ENCODE measurements around the gene IGFBP7. TPM values are rescaled to one million over a fixed set of nuclear protein-coding genes. Genes with fewer than 3 reads are reported as not detected.

Gene IGFBP7
- total RNA-seq, 2 donors from 2014 or later: 58.5 to 89.5 TPM

DNA sequence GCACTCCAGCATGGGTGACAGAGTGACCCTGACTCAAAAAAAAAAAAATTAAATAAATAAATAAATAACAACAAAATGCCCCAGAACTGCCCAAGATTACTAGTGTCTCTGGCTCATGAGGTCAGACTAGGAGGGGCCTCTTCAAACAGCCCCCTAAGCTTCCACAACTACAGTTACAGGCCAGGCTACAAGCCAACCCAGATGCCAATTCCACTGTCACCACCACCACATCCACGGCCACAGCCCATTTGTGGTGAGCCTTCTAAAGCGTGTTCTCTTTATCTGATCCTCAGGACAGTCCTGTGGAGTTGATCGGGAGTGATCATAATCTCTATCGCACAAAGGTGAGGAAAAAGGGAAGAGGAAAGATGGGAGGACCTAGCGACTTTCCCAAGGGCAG lies 36.6 kb downstream of the IGFBP7 start:
- H3K27ac ChIP-seq: no peak overlapping the region
- no peaks in the 10 kb centered on the region for H3K27me3 ChIP-seq
- no peak for DNase-seq
- no peaks in the 10 kb centered on the region for H3K9me3 ChIP-seq
- TF ChIP-seq, protein P1, sequence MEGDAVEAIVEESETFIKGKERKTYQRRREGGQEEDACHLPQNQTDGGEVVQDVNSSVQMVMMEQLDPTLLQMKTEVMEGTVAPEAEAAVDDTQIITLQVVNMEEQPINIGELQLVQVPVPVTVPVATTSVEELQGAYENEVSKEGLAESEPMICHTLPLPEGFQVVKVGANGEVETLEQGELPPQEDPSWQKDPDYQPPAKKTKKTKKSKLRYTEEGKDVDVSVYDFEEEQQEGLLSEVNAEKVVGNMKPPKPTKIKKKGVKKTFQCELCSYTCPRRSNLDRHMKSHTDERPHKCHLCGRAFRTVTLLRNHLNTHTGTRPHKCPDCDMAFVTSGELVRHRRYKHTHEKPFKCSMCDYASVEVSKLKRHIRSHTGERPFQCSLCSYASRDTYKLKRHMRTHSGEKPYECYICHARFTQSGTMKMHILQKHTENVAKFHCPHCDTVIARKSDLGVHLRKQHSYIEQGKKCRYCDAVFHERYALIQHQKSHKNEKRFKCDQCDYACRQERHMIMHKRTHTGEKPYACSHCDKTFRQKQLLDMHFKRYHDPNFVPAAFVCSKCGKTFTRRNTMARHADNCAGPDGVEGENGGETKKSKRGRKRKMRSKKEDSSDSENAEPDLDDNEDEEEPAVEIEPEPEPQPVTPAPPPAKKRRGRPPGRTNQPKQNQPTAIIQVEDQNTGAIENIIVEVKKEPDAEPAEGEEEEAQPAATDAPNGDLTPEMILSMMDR (IDR thresholded peaks at IDR 0.05): no peak
- no peaks in the 10 kb centered on the region for H3K36me3 ChIP-seq
- no peak overlapping the region for H3K4me3 ChIP-seq
- intact Hi-C loops (cut with DNase I): no loop called here
- H3K4me1 ChIP-seq: no peaks in the 10 kb centered on the region
- H3K9ac ChIP-seq (ENCODE audit: low read depth in 2 of 2, low read length in 2 of 2): no peak overlapping the region

DNA sequence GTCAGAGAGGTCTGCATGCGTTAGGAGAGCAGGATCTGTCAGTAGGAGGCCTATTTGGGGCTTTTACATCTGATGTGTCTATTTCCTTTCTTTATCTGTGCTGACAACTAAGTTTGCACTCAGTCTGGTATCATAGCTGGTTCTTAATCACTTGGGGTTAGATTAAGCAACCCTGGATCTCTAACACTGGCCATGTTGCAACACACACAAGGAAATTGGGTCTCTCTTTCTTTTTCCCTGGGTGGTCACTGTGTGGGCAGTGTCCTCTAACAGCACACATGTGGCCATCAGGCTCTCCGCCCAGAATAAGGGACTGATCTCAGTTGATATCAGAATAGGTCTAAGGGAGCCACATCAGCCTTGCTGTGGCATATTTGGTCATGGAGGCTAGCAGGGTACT lies 38.9 kb downstream of the IGFBP7 start:
- H3K27me3 ChIP-seq: no peaks in the 10 kb centered on the region
- no peaks in the 10 kb centered on the region for H3K4me1 ChIP-seq
- intact Hi-C loops (cut with DNase I): no loop called here
- no peak for DNase-seq
- no peak overlapping the region for H3K9ac ChIP-seq (ENCODE audit: low read depth in 2 of 2, low read length in 2 of 2)
- no peaks in the 10 kb centered on the region for H3K9me3 ChIP-seq
- no peak overlapping the region for H3K27ac ChIP-seq
- H3K36me3 ChIP-seq: no peaks in the 10 kb centered on the region
- H3K4me3 ChIP-seq: no peak overlapping the region
- TF ChIP-seq, protein P1 (IDR thresholded peaks at IDR 0.05): no peak

DNA sequence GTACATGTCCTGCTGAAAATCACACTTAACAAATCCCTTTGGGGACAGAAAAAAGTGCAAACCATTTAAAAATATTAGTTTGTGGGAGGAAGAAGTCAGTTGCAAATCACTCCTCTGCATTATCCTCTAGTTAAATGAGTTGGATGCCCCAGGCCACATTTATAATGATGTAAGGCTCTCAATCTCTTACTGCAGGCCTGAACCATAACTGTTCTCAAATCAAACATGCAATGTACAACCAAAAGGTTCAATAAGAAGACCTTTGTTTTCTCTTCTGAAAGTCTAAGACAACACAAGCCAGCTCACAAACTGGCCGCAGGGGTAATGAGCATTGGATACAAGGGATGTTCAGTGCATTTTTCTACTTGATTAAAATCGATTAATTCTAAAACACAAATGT lies 39.7 kb downstream of the IGFBP7 start:
- no peaks in the 10 kb centered on the region for H3K27me3 ChIP-seq
- no peaks in the 10 kb centered on the region for H3K36me3 ChIP-seq
- H3K9ac ChIP-seq (ENCODE audit: low read depth in 2 of 2, low read length in 2 of 2): no peak overlapping the region
- H3K9me3 ChIP-seq: no peaks in the 10 kb centered on the region
- intact Hi-C loops (cut with DNase I): no loop called here
- no peak overlapping the region for H3K4me3 ChIP-seq
- H3K4me1 ChIP-seq: no peaks in the 10 kb centered on the region
- TF ChIP-seq, protein P1 (IDR thresholded peaks at IDR 0.05): no peak
- H3K27ac ChIP-seq: no peak overlapping the region
- no peak for DNase-seq

DNA sequence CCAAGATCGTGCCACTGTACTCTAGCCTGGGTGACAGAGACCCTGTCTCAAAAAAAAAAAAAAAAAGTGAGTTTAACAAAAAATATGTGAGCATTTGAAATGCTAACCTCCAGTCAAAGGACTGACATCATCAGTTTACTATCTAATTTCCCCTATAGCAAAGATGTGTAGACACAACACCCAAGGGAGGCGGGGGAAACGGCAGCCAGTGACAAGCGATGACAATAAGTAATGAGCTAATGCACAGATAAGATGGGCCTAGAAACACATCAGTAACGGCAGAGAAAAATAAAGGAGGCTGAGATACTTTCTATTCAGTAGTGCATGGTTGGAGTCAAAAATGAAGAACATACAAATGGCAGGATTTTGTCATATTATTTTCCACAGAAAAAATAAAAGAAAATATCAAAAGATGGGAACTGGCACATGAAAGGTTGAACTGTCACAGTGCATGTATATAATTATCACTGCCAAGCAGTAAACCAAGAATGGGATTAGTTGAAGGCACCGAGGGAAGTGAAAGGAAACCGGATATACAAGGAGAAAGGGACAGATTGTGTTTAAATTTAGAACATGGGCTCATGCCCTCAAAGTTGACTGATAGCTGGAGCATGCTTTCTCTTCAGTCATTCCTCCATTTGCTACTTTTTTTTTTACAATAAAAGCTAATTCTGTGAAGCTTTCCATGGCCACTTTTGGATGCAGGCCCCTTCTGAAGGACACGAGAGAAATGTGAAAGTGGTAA lies 41.8 kb downstream of the IGFBP7 start:
- Histone ChIP-seq H3K4me3 (no peak overlapping the region), H3K36me3 (no peaks in the 10 kb centered on the region), H3K27me3 (no peaks in the 10 kb centered on the region), H3K9me3 (no peaks in the 10 kb centered on the region), H3K9ac (ENCODE audit: low read depth in 2 of 2, low read length in 2 of 2) (no peak overlapping the region), H3K27ac (no peak overlapping the region), H3K4me1 (no peaks in the 10 kb centered on the region)
- TF ChIP-seq, protein P1 (IDR thresholded peaks at IDR 0.05): no peak
- no peak for DNase-seq
- intact Hi-C loops (cut with DNase I): no loop called here

DNA sequence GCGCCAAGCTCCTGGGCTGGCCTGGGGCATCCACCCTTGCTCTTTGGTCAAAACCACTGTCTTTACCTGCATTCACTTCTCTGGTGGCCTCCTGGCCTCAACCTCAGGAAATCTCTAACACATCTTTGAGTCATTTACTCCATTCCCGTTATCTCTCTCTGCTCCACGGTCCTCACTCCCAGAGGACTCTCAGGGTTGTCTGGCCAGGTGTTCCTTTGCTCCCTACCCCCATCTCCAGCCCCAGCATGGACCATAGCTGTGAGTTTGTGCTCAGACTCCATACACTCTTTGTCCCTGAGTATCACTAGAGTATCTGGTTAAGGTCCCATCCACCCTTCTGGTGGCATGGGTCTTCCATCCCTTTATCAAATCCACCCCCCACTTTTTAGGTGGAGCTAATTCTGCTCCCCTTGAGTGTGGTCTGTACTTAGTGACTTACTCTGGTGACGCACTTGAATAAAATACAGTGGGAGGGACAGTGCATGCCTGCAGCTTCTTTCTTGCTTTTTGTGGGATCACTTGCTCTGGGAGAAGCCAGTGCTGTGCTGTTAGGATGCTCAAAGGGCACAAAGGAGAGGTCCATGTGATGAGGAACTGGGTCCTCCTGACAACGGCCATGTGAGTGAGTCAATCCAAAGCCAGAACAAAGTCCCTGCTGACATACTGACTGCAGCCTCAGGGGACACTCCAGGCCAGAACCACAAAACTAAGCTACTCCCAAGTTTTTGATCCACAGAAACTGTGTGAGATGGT lies 44.3 kb downstream of the IGFBP7 start:
- TF ChIP-seq, protein P1 (IDR thresholded peaks at IDR 0.05): no peak
- DNase-seq: no peak
- no peaks in the 10 kb centered on the region for H3K9me3 ChIP-seq
- H3K27ac ChIP-seq: peak overlapping the region; percentile 50
- intact Hi-C loops (cut with DNase I): no loop called here
- H3K4me3 ChIP-seq: no peak overlapping the region
- no peaks in the 10 kb centered on the region for H3K27me3 ChIP-seq
- no peaks in the 10 kb centered on the region for H3K4me1 ChIP-seq
- H3K36me3 ChIP-seq: no peaks in the 10 kb centered on the region
- H3K9ac ChIP-seq (ENCODE audit: low read depth in 2 of 2, low read length in 2 of 2): no peak overlapping the region
